Amygdala (tissue), 56 donors: ENCODE data around the gene PRR4.

ENCODE experiments used
- DNase-seq, 56 donors: peaks; one replicate each; lab custom pipeline; 2025; lab: John Stamatoyannopoulos, UW

PRR4 gene

GRCh38 chr12:10849425-10849878, at the start of gene PRR4:
TSS of gene PRR4 (minus strand) at chr12:10849475. CDS start at chr12:10849437, 38 bp downstream.
- DNase-seq = no peak

- no peak for DNase-seq
These were observed 47.6 kb upstream of the PRR4 start for GRCh38 chr12:10896854-10897253.

GRCh38 chr12:10891937-10892336, 42.7 kb upstream of the PRR4 start:
- DNase-seq = no peak

- DNase-seq = no peak
These were observed 40.0 kb upstream of the PRR4 start for GRCh38 chr12:10889226-10889625.

GRCh38 chr12:10884086-10884725, 34.9 kb upstream of the PRR4 start, which contains the start of gene PRH1:
TSS of gene PRH1 (minus strand) at chr12:10884255. CDS start at chr12:10884217, 38 bp downstream.
- DNase-seq = no peak

GRCh38 chr12:10873378-10873777, 24.1 kb upstream of the PRR4 start:
- DNase-seq = no peak

- no peak for DNase-seq
These were observed 18.1 kb upstream of the PRR4 start for GRCh38 chr12:10867381-10867780.

- no peak for DNase-seq
These were observed 14.4 kb upstream of the PRR4 start for GRCh38 chr12:10863512-10864218.

GRCh38 chr12:10861366-10861765, 12.1 kb upstream of the PRR4 start:
- DNase-seq = no peak

- DNase-seq = no peak
These were observed 6.5 kb upstream of the PRR4 start for GRCh38 chr12:10855807-10856206.

- no peak for DNase-seq
These were observed 4.5 kb upstream of the PRR4 start for GRCh38 chr12:10853776-10854175.

- DNase-seq = no peak
These were observed 2.1 kb upstream of the PRR4 start for GRCh38 chr12:10851243-10851858.

GRCh38 chr12:10847744-10848143, 1.5 kb downstream of the PRR4 start:
- DNase-seq = no peak

GRCh38 chr12:10842862-10843261, 6.4 kb downstream of the PRR4 start:
- no peak for DNase-seq

- no peak for DNase-seq
These were observed 10.8 kb downstream of the PRR4 start for GRCh38 chr12:10838461-10838860.

- DNase-seq = no peak
These were observed 19.3 kb downstream of the PRR4 start for GRCh38 chr12:10829994-10830393.

- no peak for DNase-seq
These were observed 23.0 kb downstream of the PRR4 start, which contains the start of gene TAS2R10 for GRCh38 chr12:10826258-10826657. TSS of gene TAS2R10 (minus strand) at chr12:10826358. CDS start at chr12:10826269, 89 bp downstream.

GRCh38 chr12:10824957-10825356, 24.3 kb downstream of the PRR4 start:
- DNase-seq = no peak

GRCh38 chr12:10811883-10812536, 37.3 kb downstream of the PRR4 start:
- no peak for DNase-seq

GRCh38 chr12:10810068-10810467, 39.2 kb downstream of the PRR4 start, which contains the start of gene TAS2R9:
TSS of gene TAS2R9 (minus strand) at chr12:10810168. CDS start at chr12:10810075, 93 bp downstream.
- DNase-seq = no peak

GRCh38 chr12:10807186-10807585, 42.1 kb downstream of the PRR4 start, which contains the start of gene TAS2R8:
TSS of gene TAS2R8 (minus strand) at chr12:10807286. CDS start at chr12:10806980, 306 bp downstream.
- no peak for DNase-seq
